NCI-H510A treated with DMSO at 0.1 percent for 48 hours (cell line): ENCODE results near the gene METTL16.
"Not testable (repeated sequence)": the region's sequence is repeated elsewhere in the genome, so short reads cannot be mapped to it uniquely, and the experiment has no call there.

Experiments used
- DNase-seq: peaks from one replicate; lab custom pipeline; 2025; lab: John Stamatoyannopoulos, UW

The METTL16 gene

GRCh38 chr17:2452216-2452750, 59.4 kb downstream of the METTL16 start:
- DNase-seq = no peak

DNA sequence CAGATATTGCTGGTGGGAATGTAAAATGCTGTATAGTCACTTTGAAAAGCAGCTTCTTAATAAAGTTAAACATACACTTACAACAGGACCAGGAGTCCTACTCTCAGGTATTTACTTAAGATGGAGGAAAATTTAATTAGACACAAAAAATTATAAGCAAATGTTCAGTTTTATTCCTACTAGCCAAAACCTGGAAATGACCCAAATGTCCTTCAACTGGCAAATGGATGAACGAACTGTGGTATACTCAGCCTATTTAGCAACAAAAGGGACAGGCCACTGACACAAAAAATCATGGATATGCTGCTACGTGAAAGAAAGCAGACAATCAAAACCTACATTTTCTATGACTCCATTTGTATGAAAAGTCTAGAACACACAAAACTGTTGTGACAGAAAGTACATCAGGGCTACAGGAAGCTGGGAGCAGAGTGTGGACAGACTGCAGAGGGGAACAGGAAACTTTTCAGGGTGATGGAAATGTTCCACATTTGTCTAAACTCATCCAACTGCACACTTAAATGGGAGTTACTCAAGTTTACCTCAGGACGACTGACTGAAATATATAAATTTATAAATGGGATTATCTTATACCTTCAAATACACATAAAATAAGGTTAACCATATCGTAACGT, 61.6 kb downstream of the METTL16 start:
- no peak for DNase-seq

DNA sequence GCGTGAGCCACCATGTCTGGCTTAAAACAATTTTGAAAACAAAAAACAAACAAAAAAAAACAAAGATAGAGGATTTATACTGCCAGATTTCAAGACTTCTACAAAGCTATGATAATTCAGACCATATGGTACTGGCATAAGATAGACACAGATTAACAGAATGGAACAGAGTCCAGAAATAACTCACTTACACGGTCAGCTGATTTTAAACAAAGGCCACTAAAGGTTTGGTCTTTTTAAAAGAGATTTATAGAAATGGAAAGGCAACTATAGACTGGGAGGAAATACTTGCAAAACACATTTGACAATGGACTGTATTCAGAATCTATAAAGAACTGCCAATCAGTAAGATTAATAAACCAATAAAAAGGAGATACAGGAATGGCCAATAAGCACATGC, 62.2 kb downstream of the METTL16 start:
- no peak for DNase-seq

DNA sequence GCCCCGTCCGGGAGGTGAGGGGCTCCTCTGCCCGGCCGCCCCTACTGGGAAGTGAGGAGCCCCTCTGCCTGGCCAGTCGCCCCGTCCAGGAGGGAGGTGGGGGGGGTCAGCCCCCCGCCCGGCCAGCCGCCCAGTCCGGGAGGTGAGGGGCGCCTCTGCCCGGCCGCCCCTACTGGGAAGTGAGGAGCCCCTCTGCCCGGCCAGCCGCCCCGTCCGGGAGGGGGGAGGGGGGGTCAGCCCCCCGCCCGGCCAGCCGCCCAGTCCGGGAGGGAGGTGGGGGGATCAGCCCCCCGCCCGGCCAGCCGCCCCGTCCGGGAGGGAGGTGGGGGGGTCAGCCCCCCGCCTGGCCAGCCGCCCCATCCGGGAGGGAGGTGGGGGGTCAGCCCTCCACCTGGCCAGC, 64.2 kb downstream of the METTL16 start:
- not testable (repeated sequence) for DNase-seq

GRCh38 chr17:2445638-2446037, 66.0 kb downstream of the METTL16 start:
- DNase-seq = no peak

DNA sequence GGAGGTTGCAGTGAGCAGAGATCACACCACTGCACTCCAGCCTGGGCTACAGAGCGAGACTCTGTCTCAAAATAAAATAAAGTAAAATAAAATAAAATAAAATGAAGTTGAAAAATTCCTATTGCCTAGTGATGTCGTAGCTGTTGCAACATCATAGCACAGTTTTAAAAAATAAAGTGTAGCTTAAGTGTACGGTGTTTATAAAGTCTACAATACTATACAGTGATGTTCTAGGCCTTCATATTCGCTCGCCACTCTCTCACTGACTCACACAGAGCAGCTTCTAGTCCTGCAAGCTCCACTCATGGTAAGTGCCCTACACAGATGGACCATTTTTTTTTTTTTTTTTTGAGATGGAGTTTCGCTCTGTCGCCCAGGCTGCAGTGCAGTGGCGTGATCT, 67.3 kb downstream of the METTL16 start:
- DNase-seq = no peak

DNA sequence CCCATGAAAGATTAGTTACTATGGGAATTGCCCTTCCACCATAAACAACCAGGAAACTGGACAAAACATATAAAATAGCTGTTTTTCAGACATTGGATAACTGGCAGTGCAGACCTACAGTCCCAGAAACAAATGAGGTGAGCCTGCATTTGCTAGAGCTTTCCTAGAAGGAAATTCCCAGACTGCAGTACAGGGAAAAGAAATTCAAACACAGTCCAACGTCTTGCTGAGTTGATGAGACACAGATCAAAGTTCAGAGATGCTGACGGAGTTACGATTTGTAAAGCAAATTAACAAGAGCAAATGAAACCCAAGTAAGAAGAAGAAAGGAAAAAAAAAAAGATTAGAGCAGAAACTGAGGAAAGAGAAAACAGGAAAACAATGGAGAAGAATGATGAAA, 69.5 kb downstream of the METTL16 start:
- DNase-seq = no peak

DNA sequence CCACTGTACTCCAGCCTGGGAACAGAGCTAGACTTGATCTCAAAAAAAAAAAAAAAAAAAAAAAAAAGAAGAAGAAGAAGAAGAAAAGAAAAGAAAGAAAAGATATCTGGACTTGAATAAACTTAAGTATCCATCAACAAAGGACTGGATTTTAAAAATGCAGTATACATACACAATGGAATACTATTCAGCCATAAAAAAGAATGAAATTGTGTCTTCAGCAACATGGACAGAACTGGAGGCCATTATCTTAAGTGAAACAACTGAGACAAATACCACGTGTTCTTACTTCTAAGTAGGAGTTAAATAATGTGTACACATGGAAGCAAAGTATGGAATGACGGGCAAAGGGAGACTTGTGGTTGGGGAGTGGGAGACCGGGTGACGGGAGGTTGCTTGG, 70.8 kb downstream of the METTL16 start:
- no peak for DNase-seq

DNA sequence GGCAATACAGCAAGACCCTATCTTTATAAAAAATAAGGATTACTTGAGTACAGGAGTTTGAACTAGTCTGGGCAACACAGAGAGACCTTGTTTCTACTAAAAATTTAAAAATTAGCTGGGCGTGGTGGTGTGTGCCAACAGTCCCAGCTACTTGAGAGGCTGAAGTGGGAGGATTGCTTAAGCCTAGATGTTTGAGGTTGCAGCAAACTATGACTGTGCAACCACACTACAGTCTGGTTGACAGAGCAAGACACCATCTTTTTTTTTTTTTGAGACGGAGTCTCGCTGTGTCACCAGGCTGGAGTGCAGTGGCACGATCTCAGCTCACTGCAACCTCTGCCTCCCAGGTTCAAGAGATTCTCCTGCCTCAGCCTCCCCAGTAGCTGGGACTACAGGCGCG, 71.7 kb downstream of the METTL16 start:
- not testable (repeated sequence) for DNase-seq

DNA sequence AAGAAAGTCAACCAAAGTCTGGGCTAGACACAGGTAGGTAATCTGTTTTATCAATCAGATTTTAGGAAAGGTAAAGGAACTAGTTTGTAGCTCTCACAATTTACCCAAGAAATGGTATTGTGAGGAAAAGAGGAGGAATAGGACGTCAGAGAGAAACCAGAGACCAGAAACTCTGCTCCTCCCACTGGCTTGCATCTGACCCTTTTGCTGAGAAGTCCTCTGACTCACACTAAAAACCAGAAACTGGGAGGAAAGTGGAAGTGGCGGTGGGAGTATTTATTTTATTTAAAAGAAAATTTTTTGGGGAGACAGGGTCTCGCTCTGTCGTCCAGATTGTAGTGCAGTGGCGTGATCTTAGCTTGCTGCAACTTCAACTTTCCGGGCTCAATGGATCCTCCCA, 72.9 kb downstream of the METTL16 start:
- DNase-seq = no peak

GRCh38 chr17:2436316-2436905, 75.3 kb downstream of the METTL16 start:
- peak; percentile 83 for DNase-seq

DNA sequence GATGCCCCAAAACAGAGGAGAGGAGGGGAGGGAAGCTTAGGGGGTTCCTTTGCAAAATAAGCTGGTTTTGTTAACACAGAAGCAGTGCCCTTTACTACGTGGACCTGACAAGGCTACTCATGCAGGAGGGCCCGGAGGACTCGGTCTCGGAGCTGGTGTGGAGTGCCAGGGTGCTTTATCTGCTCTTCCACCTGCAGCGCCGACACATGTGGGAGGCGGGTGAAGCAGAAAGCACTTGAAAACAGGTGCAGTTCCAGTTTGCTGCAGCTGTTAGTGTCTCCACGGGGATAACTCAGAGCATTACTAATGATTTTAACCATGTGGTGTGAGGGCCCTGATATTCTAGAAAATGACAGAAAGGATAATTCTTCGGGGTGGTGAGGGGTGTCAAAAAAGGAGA, 75.8 kb downstream of the METTL16 start:
- DNase-seq = peak; percentile 81

DNA sequence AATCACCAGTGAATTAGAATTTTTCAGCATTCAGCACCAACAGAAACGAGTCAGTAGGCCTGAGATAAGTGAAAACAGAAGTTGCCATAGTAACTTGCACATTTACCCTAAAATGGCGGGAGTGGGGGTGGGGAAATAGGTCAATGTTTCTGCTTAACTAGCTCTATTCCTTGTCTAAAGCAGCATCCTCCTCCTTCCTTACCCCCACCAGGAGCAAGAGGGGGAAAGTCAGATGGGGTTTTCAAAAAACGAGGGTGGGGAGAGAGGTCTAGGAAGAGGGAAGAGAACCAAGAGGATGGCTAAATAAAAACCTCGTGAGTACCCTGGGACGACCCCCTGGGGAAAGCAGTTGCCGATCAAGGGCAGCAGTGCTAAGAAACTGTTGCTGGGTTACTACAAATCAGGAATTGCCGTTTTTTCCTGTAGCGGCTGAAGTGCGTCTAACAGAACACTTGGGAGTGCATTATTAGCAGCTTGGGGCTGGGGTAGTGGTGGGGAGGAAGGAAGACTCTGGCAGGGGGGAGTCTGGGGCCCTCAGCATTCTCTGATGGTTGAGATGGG, 76.4 kb downstream of the METTL16 start:
- DNase-seq = peak; percentile 51

DNA sequence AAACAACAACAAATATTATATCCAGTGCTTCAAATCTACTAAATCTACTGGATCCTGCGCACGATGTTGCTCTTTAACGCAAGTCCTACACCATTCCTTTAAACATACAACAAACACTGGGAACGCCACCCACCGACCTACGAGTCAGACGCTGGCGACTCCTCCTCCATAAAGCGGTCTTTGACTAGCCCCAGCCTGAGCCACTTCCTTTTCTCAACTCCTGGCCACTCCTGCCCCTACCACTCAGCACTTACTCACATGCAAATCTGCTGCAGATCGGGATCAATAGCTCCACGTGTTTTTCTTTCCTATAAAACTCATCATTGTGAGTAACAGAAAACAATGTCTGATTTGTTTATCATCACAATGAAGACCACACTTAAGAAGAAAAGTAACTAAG, 78.0 kb downstream of the METTL16 start:
- DNase-seq = no peak

GRCh38 chr17:2427910-2428309, 83.8 kb downstream of the METTL16 start:
- no peak for DNase-seq

DNA sequence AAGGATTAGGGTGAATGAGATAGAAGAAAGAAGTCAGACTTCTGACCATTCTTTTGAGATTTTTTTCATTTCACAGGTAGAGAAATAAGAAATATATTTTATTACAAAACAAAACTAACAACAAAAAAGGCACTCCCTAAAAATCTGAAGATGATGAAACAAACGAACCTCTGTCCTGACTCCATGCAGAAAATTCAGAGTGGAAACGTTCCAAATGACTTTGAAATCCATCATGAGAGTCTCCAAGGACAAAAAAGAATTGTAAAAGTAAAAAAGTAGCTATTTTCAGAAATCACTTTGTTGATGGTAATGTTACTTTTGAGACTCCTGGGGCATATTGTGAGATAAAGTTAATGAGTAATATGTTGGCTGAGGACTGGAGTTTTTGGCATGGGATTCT, 84.5 kb downstream of the METTL16 start:
- DNase-seq = no peak

DNA sequence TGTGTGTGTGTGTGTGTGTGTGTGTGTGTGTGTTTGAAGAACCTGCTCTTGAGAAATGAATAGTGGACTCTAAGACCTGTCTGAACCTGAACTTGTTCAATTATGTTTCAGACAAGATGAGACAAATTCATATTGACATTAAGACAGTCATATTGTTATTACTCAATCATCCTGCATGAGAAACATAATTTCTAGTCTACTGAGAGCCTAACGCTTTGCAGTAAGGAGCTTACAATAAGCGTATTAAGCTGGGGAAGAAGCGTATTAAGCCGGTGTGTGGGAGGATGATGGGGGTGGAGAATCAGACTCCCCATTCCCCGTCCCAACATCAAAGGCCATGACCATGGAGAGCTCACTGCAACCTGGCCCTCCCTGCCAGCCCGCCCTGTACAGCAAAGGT, 88.4 kb downstream of the METTL16 start:
- DNase-seq = peak; percentile 18

- peak; percentile 6 for DNase-seq
Observed at GRCh38 chr17:2421315-2422147, 90.2 kb downstream of the METTL16 start.

DNA sequence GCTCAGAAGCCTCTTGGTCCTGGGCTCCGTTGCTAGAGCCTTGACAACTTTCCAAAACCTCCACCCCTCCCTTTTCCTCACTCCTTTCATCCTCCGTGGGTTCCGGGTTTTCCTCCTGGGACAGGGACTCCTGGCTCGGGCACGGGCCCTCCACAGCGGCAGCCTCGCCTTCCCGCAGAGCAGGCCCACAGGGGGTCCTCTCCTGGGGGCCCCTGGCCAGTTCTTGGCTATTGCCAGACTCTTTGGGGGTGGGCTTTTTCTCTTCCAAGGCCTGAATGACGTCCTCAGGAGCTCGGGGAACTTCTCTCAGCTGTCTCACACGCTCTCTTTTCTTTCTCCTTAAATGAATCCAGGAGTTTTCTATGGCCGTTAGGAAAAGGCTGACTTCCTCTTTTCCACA, 91.5 kb downstream of the METTL16 start:
- no peak for DNase-seq

- no peak for DNase-seq
Observed at GRCh38 chr17:2419486-2419885, 92.2 kb downstream of the METTL16 start.

- no peak for DNase-seq
Observed at GRCh38 chr17:2418572-2418971, 93.1 kb downstream of the METTL16 start.

DNA sequence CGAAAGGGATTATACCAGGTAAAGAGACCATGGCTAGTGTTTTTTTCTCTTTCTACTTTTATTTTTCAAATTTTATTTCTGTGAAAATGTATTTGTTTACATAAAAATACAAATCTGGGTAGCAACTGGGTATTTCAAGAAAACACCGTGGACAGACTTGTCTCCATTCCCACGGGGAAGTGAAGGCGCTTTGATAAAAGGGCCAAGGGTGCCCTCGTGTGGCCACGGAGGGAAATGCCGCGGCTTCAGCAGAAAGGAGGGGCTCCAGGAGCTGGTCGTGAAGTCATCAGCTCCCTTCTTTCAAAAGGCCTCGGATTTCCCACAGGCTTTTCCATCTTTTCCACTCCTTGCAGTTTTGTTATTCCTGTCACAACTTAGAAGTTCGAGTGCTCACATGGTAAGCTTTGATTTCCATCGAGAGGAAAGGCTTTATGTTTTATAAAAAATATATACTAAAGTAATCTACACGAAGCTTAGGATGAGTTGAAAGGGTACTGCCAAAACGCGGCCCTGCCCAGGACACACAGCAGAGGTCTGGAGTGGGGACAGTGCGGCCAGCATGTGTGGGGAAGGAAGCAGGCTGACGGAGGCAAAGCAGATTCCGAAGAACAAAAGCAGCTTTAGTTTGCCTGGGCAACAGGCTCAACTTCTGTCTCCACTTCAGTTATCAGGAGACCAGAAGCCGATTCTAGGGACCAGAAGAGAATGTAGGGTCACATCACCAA, 95.5 kb downstream of the METTL16 start:
- DNase-seq = peak; percentile 67
